ENCODE measurements around the gene MELK. TPM values are rescaled to one million over a fixed set of nuclear protein-coding genes. Genes with fewer than 3 reads are reported as not detected.
"Not testable (repeated sequence)": the region's sequence is repeated elsewhere in the genome, so short reads cannot be mapped to it uniquely, and the experiment has no call there.

MELK gene
- total and polyA plus RNA-seq, 2 of the 13 experiments (the other 11 are each of a cell fraction or from before 2014, with no cell fraction given), result 16.7 to 50.4 TPM

DNA sequence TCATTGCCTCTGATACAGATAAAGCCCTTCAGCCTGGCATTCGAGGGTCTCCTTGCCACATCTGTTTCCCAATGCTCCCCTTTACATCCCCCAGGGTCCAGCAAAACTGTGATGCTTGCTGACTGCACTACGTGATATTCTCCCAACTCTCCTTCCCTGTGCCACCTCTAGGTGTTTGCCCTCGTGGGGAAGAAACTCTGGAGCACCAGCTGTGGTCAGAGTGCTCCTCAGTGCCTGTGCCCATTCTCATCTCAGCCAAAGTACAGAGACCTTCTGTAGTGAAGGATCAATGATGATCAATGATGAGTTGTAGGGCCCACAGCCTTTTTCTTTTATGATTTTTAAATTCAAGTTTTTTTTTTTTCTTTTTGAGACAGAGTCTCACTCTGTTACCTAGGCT is 40.3 kb upstream of the MELK start:
- no peak for ATAC-seq

DNA sequence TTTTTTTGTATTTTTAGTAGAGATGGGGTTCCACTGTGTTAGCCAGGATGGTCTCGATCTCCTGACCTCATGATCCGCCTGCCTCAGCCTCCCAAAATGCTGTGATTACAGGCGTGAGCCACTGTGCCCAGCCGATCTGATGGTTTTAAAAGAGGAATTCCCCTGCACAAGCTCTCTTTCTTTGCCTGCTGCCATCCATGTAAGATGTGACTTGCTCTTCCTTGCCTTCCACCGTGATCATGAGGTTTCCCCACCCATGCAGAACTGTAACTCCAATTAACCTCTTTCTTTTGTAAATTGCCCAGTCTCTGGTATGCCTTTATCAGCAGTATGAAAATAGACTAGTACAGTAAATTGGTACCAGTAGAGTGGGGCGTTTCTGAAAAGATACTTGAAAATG is 39.0 kb upstream of the MELK start:
- H3K4me2 ChIP-seq (ENCODE audit: low read depth, low read length); H4K20me1 ChIP-seq (ENCODE audit: insufficient read depth, low read length); ATAC-seq; H3K9ac ChIP-seq (ENCODE audit: insufficient read depth, low read depth, low read length); H3K4me3 ChIP-seq (replicated peaks in 1 of 3; ENCODE audit: insufficient read depth in 1 of 3, low read depth in 2 of 3, low read length in 3 of 3); FAIRE-seq; H3K9me3 ChIP-seq (ENCODE audit: low read length); in situ Hi-C loops (cut with HindIII; ENCODE audit: extremely low pct_ligation_motif_present, low pct_unique_long_range_greater_than_20kb); DNase-seq (ENCODE audit: low spot score); CTCF ChIA-PET (ENCODE audit: low intra/inter-chr PET ratio, low total read pairs); H3K79me2 ChIP-seq (ENCODE audit: insufficient read depth, low read length); intact Hi-C loops (cut with micrococcal nuclease; ENCODE audit: unreplicated experiment); H3K36me3 ChIP-seq (replicated peaks in 1 of 2; ENCODE audit: control insufficient read depth in 1 of 2, insufficient read depth in 2 of 2, low read length in 2 of 2); POLR2A ChIA-PET; BruUV-seq (replicated peaks); H3K4me1 ChIP-seq (ENCODE audit: insufficient read depth, low read length); H2AFZ ChIP-seq (ENCODE audit: low read length); H3K27me3 ChIP-seq (ENCODE audit: control insufficient read depth in 1 of 2, insufficient read depth in 2 of 2, low read length in 2 of 2); H3K27ac ChIP-seq (ENCODE audit: extremely low read length, insufficient read depth, low read length): not testable (repeated sequence)
- WGBS (ENCODE audit: low lambda C conversion rate), result 42% methylated on average over 6 of the region's 6 CpGs
- TF ChIP-seq ZNF431 (CRISPR knock-in tag; IDR thresholded peaks at IDR 0.05; ENCODE audit: borderline replicate concordance, low read depth), result peak; percentile 94; the same call in 1 of the 2 replicates

More for the DNA sequence above, 40.3 kb upstream of the MELK start:
- Histone ChIP-seq H3K9ac (ENCODE audit: insufficient read depth, low read depth, low read length) (no peak overlapping the region), H3K27ac (ENCODE audit: extremely low read length, insufficient read depth, low read length) (no peak overlapping the region), H2AFZ (ENCODE audit: low read length) (no peak overlapping the region), H3K4me3 (replicated peaks in 1 of 3; ENCODE audit: insufficient read depth in 1 of 3, low read depth in 2 of 3, low read length in 3 of 3) (no peak overlapping the region), H3K4me1 (ENCODE audit: insufficient read depth, low read length) (no peaks in the 10 kb centered on the region), H3K4me2 (ENCODE audit: low read depth, low read length) (no peak overlapping the region), H3K79me2 (ENCODE audit: insufficient read depth, low read length) (no peaks in the 10 kb centered on the region), H3K27me3 (ENCODE audit: control insufficient read depth in 1 of 2, insufficient read depth in 2 of 2, low read length in 2 of 2) (no peaks in the 10 kb centered on the region; a peak in 1 of 5 replicates), H3K9me3 (ENCODE audit: low read length) (no peaks in the 10 kb centered on the region), H4K20me1 (ENCODE audit: insufficient read depth, low read length) (no peaks in the 10 kb centered on the region), H3K36me3 (replicated peaks in 1 of 2; ENCODE audit: control insufficient read depth in 1 of 2, insufficient read depth in 2 of 2, low read length in 2 of 2) (no peaks in the 10 kb centered on the region)
- DNase-seq (ENCODE audit: low spot score) (no peak), FAIRE-seq (no peak)
- no TSS peak for BruUV-seq (replicated peaks)
- TF ChIP-seq ZNF263 (CRISPR knock-in tag; IDR thresholded peaks at IDR 0.05) (0 out of 2 replicates have a peak, but pooled peaks have one; percentile 17), PCBP2 (optimal IDR thresholded peaks at IDR 0.05; ENCODE audit: low read depth, low read length, poor library complexity, severe bottlenecking) (no peak)
- 2% methylated on average over 3 of the region's 3 CpGs for WGBS (ENCODE audit: low lambda C conversion rate)
- in situ Hi-C loops (cut with HindIII; ENCODE audit: extremely low pct_ligation_motif_present, low pct_unique_long_range_greater_than_20kb), result no loop called here
- intact Hi-C loops (cut with micrococcal nuclease; ENCODE audit: unreplicated experiment), result no loop called here
- POLR2A ChIA-PET, result no interaction called here
- CTCF ChIA-PET (ENCODE audit: low intra/inter-chr PET ratio, low total read pairs), result no interaction called here
